Ramos (cell line): ENCODE results near the gene NMRAL1.

Experiments
- in situ Hi-C: fragments of 300-500 bp; cut with MboI; formaldehyde crosslinking; loops from one replicate; pipeline ENCODE4 v1.14.3; 2022; ENCODE audit warnings: low sequenced_read_pairs; ENCODE audit not compliant: unreplicated experiment

Gene NMRAL1

DNA sequence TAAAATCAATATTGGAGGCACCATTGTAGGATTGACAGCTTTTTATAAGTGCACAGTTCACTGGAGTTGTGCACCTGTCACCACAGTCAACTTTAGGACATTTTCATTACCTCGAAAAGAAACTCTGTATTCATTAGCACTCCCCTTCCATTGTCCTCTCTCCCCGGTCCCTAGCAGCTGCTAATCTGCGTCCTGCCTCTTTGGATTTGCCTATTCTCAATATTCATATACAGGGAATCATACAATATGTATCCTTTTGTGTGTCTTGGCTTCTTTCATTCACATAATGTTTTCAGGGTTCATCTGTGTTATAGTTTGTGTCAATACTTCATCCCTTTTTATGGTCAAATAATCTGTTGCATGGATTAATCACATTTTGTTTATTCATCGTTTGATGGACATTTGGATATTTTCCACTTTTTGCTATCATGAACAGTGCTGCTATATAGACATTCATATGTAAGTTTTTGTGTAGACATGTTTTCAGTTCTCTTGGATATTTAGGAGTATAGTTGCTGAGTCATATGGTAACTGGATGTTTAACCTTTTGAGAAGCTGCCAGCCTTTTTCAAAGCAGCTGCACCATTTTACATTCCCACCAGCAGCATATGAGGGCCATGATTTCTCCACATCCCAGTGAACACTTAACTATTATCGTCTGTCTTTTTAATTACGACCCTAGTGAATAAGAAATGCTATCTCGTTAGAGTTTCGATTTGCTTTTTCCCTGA lies 38.9 kb downstream of the NMRAL1 start:
- in situ Hi-C loops = no loop called here

DNA sequence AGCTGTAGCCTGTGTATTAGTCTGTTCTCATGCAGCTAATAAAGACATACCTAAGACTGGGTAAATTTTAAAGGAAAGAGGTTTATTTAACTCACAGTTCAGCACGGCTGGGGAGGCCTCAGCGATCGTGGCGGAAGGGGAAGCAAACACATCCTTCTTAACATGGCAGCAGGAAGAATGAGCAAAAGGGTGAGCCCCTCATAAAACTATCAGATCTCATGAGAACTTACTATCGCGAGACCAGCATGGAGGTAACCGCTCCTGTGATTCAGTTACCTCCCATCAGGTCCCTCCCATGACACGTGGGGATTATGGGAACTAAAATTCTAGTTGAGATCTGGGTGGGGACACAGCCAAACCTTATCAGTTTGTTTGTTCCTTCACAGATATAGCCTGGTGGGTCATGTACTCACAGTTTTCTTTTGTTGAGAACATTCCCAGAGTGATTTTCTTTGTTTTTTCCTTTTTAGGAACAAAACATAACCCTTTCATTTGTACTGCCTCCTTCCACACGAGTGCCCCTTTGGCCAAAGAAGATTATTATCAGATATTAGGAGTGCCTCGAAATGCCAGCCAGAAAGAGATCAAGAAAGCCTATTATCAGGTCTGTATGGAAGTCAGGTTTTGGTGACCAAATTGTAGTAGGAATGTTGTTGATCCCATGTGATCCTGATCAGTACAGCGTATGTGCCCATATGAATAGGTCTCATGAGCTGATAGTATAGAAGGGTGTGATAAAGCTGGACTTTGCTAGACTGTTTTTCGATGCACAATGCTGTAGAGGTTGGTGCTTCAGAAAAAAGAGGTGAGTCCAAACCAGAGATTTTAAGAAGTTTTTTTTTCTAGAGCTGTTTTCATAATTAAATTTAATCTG lies 40.3 kb downstream of the NMRAL1 start:
- in situ Hi-C loops = no loop called here

DNA sequence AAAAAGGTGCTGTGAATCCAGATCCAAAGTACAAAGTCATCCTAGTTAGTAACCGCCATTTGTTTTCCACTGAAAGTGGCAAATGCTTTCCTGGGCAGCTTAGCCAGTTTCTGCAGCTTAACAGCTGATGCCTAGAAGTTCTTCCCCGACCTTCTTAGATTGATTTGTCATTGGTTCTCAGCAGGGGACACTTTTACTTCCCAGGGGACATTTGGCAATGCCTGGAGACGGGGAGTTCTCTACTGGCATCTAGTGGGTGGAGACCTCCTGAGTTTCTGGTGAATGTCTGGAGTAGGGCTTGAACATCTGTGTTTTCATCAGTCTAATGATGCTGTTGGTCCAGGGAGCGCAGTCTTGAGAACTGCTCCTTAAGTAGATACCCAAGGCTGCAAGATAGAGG lies 41.2 kb downstream of the NMRAL1 start:
- in situ Hi-C loops = no loop called here

DNA sequence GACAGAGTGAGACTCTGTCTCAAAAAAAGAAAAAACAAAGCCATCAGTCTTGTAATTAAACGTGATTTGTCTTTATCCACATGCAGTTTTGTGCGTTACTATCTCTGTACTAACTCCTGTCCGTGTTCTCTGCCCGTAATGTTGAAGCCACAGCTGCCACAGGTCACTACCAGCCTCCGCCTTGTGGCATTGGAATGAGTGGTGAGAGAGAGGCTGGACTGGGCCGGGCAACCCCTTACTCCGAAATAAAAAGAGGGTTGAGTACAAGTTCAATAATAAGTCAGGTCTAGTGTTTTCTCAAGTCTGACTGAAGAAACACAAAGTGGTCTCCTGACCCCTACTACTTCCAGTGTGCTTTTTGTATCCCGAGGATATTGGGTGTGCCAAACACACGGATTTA lies 43.4 kb downstream of the NMRAL1 start:
- in situ Hi-C loops = no loop called here

DNA sequence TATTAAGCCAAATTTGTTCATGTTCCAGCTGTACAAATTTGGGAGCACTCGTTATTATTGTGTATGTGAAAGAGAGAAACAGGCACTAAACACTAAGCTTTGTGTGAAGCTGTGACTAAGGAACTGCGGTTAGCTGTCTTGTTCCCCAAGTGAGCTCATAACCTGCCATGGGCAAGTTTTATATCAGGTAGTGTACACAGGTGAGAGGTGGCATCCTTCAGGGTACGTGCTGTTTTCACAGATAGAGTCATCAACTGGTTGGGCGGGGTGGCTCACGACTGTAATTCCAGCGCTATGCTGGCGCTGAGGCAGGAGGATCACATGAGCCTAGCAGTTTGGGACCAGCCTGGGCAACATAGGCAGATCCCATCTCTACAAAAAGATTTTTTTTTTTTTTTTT lies 45.9 kb downstream of the NMRAL1 start:
- in situ Hi-C loops = no loop called here

DNA sequence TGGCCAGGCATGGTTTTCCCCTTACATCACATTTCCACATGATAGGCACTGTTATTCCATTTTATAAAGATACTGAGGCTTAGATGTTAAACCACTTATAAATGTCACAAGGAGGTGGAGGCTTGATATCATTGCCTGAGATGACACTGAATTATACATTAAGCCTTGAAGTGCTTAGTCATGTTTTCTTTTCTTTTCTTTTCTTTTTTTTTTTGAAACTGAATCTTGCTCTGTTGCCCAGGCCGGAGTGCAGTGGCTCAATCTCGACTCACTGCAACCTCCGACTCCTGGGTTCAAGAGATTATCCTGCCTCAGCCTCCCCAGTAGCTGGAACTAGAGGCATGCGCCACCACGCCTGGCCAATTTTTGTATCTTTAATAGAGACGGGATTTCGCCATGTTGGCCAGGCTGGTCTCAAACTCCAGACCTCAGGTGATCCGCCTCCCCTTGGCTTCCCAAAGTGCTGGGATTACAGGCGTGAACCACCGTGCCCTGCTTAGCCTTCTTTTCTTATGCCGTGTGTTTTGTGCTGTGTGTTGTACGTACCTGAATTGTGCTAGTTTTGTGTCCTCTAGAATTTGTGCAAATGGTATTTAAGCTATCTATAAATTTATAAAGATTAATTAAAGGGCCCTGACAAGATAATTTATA lies 47.6 kb downstream of the NMRAL1 start:
- in situ Hi-C loops = no loop called here

DNA sequence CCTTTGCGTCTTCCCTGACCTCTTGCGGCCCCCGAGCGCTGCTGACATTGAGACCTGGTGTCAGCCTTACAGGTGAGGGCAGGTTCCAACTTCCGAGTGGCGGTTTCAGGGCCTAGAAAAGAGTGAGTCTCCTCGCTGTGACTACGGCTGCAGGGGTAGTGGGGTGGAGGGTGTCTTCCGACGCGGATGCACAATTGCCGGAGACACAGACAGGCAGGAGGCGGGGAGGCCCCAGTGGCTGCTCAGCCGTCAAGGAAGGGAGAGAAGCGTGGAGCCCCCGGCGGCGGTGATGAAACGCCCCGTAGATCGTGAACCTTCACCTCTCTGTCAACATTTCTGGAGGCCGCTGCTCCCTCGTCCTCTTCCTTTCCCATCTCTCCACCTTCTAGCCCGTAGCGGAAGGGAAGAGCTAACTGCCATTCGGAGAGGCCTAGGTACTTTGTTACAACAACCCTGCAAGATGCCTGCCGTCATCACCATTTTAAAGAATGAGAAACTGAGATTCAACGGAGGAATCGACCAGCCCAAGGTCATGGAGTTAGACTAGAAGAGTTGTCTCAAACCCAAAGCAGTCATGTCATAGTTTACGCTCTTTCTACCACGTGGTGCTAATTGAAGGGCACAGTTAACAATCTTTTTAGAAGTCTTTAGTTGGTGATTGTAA lies 48.3 kb downstream of the NMRAL1 start:
- in situ Hi-C loops = no loop called here

DNA sequence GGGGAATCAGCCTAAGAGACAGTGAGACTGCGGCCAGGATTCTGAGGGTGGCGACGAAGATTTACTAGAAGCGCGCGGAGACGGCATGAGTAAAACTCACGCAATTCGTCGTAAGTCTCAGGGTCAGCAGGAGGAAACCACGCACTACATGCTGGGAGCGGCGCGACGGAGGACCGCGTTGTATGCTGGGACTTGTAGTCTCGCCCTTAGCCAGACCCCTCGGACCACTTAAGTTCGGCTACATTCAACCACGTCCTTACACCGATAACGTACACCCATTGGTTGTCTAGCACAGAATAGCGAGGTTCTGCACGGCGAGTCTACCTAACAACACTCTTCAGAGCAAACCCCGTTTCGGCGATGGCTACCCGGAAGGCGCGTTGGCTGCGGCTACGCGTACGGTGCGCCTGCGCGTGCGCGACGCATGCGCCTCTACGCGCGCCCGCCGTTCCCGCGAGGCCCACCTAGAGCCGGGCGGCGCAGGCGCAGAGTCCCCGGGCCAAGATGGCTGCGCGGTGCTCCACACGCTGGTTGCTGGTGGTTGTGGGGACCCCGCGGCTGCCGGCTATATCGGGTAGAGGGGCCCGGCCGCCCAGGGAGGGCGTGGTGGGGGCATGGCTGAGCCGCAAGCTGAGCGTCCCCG lies 48.9 kb downstream of the NMRAL1 start, which contains the start of gene DNAJA3:
Gene DNAJA3 (plus strand): TSS at position 491 of the 643 bp plus-strand sequence. CDS start 14 bp downstream, at position 505.
- in situ Hi-C loops = no loop called here

DNA sequence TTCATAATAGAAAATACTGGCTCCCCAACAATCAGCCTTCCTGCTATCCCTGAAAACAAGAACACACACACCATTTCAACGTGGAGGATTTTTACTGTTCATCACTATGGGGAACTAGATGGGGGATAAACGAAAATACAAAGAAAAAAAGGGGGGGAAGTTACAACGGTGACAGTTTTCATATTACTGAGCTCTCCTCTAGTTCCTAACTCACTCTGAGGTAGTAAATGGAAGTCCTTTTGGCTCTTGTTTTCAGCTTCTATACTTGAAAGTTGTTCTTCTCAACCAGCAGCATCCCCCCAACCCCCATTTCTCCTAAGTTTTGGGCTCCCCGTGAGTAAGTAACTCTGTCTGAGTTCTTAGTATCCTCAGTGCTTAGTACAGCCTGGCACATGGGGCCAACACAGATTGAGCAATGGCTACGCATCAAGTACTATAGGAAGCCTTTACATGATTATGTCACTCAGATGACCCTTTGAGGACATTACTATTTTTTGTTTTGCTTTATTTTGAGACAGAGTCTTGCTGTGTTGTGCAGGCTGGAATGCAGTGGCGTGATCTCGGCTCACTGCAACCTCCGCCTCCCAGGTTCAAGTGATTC lies 53.8 kb downstream of the NMRAL1 start:
- in situ Hi-C loops = no loop called here

DNA sequence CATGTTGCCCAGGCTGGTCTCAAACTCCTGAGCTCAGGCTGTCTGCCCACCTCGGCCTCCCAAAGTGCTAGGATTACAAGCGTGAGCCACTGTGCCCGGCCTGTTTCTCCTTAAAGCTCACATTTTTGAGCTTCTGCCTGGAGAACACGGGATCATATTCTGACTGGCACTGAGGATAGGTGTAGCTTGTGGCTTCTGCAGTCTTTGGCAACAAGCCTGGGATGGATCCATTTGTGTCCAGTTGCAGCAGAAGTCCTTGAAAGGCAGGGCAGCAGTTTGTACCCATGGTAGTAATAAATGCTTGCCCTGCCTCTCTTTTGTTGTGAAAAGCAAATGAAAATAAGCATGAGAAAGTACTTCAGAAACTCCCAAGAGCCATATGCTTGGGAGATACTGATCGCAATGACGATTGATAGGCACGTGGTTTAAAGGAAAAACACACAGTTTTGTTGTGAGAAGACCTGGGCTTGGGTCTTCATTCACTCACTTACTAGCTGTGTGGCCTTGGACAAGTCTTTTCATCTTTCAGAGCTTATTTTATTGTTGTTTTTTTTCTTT lies 54.9 kb downstream of the NMRAL1 start:
- in situ Hi-C loops = no loop called here

DNA sequence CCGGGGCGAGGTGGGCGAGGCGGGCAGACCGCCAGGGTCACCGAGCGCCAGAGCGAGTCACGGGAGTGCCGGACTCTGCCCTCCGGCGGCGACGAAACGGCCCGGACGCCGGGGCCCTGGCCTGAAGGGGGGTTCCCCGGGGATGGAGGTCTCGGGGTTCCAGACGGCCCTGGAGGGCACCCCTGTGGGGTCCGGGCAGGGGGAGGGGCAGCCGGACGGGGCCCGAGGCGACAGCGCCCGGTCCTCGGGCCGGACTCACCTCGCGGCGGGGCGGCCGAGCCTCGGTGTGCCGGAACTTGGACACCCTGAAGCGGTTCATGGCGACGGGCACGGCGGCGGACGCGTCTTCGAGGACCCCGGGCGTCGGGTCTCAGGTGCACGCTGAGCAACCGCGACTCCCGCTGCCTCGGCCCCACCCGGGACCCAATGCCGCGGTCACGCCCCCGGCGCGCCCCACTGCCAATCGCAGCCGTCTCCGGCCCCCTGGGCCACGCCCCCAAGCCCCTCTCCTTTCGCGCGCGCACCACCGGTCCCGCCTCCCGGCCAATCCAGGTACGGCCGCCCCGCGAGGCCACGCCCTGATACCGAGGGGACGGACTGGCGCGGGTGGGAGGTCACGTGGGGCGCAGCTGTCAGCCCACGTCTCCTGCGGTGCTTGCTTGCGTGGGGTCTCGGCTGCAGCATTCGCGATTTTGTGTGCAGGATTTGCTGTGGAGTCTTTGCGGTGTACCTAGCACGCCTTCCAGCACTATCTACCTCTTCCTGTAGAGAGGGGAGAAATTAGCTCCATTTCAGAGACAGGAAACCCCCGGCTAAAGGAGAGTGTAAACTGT lies 58.0 kb downstream of the NMRAL1 start, which contains the start of gene CORO7:
Gene CORO7 (minus strand): TSS at position 397 of the 833 bp plus-strand sequence. CDS start 78 bp downstream, at position 319.
- in situ Hi-C loops = no loop called here

DNA sequence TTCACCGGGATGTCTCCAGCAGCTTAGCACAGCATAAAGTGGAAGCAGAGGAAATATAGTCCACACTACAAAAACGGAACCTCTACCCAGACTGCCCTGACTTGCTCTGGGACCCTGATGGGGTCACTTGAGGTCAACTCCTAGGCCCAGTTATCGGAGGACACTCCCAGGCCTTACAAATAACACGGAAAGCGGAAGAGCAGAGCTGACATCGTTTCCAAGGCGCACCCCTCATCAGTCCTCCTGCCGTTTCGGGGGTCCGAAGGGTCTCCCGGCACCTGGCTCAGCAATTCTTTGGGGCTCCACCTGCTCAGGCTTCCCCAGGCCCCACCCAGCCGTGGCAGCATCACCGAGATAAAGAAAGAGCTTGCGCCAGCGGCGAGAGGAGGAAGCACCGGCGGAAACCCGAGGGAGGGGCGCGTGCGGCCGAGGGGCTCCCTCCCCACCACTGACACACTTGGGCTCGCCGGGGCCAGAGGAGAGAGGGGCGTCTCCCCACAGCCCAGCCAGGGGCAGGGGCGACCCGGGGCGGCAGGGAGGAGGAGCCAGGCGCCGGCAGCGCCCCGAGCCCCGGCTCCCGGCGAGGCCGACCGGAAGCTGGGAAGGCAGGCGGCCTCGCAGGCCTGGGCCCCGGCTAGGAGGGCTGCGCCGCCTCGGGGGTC lies 58.8 kb downstream of the NMRAL1 start:
- in situ Hi-C loops = no loop called here

DNA sequence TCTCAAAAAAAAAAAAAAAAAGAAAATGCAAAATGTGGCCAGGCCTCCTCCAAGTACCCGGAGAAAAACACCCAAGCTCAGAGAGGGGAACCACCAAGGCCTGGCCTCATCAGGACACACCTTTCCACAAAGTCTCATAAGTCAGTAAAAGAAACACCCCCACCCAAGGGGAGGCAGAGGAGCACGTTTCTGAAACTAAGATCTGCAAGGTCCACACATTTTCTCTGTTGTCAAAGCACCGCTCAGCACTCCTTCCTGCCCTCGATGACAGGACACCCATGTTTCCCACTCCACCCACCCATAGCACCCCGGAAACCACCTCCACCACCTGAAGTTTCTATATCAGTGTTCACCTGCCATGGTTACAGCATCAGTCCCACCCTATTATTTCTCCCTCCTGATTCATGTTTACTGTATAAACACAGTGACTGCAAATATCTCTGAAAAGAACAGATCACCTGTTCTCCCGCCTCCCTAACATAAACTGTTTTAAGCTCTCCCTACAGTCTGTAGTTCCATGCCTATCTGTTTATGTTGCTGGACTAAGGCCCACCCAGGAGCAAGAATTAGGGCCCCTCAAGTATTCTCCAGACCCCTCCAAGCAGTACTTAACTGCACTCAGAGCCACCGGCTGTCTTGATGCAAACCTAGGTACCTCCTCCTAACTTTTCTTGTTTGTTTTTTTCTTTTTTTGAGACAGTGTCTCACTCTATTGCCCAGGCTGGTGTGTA lies 60.1 kb downstream of the NMRAL1 start:
- in situ Hi-C loops = no loop called here

DNA sequence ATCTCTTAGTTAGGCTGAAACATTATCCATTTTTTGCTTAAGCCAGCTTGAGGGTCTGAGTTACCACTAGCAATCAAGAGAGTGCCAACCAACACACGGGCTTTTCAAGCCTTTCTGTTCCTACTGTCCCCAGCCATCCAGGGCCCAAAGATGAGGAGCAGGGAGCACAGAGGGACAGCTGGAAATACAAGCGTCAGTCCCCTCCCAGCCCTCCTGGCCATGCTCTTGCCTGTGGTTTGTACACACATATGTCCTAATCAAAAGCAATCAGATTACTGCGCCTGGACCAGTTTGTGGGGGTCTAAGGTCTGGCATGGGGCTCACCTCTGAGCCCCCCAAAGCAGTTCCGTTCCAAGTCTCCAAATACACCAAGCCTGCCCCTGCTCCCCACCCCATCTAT lies 61.6 kb downstream of the NMRAL1 start:
- in situ Hi-C loops = no loop called here

DNA sequence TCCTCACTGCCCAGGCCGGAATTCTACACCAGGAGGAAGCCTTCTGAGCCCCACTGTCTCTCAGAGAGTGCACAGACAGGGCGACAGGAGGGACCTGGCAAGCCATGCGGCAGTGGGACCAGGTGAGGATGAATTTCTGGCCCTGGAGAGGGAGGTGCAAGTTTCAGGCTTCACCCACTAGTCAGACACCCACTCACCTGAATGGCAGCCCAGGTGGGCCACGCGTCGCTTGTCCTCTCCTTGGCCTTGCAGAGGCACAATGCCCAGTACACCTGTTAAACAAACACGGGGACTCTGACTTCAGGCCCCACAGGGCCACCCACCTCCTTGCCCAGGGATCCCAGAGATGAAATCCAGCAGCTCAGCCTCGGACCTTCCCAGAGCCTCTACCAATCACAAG lies 62.3 kb downstream of the NMRAL1 start:
- in situ Hi-C loops = no loop called here
